Bronchial epithelial cell (primary cell): ENCODE results near the gene SLC12A8. TPM values are rescaled to one million over a fixed set of nuclear protein-coding genes. Genes with fewer than 3 reads are reported as not detected.

ENCODE experiments used
- DNase-seq: peaks from one replicate; pipeline ENCODE4 v3.0.0-alpha.2; 2010; ENCODE audit warnings: low read depth
- FAIRE-seq: peaks from 2 replicates; lab custom pipeline; 2011; peaks lifted over from hg19 to GRCh38; lab: Jason Lieb, UNC
- H3K27me3 ChIP-seq: 2 replicates; pipeline ENCODE4 v1.5.1; 2011; ENCODE audit warnings: low read length; ENCODE audit not compliant: control insufficient read depth, insufficient read depth
- H3K36me3 ChIP-seq: 2 replicates; pipeline ENCODE4 v1.5.1; 2011; ENCODE audit warnings: low read length; ENCODE audit not compliant: control insufficient read depth, insufficient read depth
- H3K4me3 ChIP-seq: 2 replicates; pipeline ENCODE4 v1.5.1; 2011; ENCODE audit warnings: mild to moderate bottlenecking, low read depth, low read length, control low read depth
- CTCF ChIP-seq: IDR thresholded peaks from 2 replicates; pipeline ENCODE4 v1.5.1; 2011; ENCODE audit warnings: mild to moderate bottlenecking, moderate library complexity, low read length, control low read depth, inconsistent platforms; ENCODE audit not compliant: insufficient read depth, severe bottlenecking
- total RNA-seq: library from RNA; depleted of rRNA; stranded (reverse); fragments of >200 nt; gene quantifications from 2 replicates; pipeline ENCODE4 v1.2.1, GENCODE V29; 2014

Gene SLC12A8
- total RNA-seq, 1 donor from 2014 or later: 19.2 TPM

DNA sequence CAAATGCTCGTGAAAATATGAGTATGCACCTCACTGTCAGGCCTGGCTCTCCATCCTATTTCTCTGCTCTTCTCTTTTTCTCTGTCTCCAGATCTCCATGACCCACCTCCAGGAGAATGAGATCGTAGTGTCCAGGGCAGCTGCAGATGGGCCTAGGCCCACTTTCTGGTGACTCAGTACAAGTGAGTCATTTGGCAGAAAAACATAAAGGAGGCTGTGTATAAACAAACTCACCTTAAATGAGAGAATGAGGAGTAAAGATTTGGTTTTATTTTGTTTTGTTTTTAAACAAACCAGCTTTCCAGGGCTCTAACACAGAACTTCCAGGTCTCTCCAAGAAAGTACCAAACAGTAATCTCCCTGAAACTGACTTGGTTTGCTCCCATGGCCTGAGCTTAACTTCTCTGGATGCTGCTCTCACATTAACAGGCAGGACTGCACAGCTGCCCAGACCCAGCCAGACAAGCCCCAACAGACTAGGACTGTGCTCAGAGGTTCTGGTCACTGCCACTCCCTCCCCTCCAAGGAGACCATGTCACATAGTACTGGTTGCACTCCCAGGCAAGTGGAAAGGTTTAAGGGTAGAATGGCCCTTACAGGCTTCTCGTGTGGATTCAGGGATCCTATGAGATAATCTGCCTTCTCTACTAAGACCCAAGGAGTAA, 155.2 kb downstream of the SLC12A8 start:
- DNase-seq (peak; percentile 88), FAIRE-seq (no peak)

GRCh38 chr3:125055913-125056745, 156.4 kb downstream of the SLC12A8 start, which contains the start of gene HEG1:
HEG1 (minus strand) TSS chr3:125055997; CDS start chr3:125055890, 107 bp downstream.
- DNase-seq (peak; percentile 37), FAIRE-seq (no peak)
- no peak for TF ChIP-seq CTCF
- no peaks in the 10 kb centered on the region for H3K27me3 ChIP-seq
- H3K4me3 ChIP-seq: peak within 1 kb of the TSS; percentile 55
- no peaks in the 10 kb centered on the region for H3K36me3 ChIP-seq

More for the DNA sequence above, 155.2 kb downstream of the SLC12A8 start:
- Histone ChIP-seq H3K4me3 (no peak overlapping the region), H3K36me3 (no peaks in the 10 kb centered on the region), H3K27me3 (no peaks in the 10 kb centered on the region)
- TF ChIP-seq CTCF: no peak

GRCh38 chr3:125055331-125055912, 157.1 kb downstream of the SLC12A8 start:
- DNase-seq: no peak
- FAIRE-seq: no peak
- Histone ChIP-seq H3K36me3 (no peaks in the 10 kb centered on the region), H3K27me3 (no peaks in the 10 kb centered on the region), H3K4me3 (peak overlapping the region; percentile 55)
- TF ChIP-seq CTCF: no peak

- no peak for FAIRE-seq
- no peaks in the 10 kb centered on the region for H3K27me3 ChIP-seq
These were observed 157.9 kb downstream of the SLC12A8 start for GRCh38 chr3:125054449-125055329.

More at GRCh38 chr3:125054449-125055329, 157.9 kb downstream of the SLC12A8 start:
- Histone ChIP-seq H3K36me3 (no peaks in the 10 kb centered on the region), H3K4me3 (peak overlapping the region; percentile 55)
- TF ChIP-seq CTCF: no peak
- DNase-seq: no peak
